ENCODE data around the gene GUCY1A2.

GRCh38 chr11:106787454-106787853 is 230.8 kb downstream of the GUCY1A2 start:
- TF ChIP-seq, protein P1, sequence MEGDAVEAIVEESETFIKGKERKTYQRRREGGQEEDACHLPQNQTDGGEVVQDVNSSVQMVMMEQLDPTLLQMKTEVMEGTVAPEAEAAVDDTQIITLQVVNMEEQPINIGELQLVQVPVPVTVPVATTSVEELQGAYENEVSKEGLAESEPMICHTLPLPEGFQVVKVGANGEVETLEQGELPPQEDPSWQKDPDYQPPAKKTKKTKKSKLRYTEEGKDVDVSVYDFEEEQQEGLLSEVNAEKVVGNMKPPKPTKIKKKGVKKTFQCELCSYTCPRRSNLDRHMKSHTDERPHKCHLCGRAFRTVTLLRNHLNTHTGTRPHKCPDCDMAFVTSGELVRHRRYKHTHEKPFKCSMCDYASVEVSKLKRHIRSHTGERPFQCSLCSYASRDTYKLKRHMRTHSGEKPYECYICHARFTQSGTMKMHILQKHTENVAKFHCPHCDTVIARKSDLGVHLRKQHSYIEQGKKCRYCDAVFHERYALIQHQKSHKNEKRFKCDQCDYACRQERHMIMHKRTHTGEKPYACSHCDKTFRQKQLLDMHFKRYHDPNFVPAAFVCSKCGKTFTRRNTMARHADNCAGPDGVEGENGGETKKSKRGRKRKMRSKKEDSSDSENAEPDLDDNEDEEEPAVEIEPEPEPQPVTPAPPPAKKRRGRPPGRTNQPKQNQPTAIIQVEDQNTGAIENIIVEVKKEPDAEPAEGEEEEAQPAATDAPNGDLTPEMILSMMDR (conservative IDR thresholded peaks at IDR 0.05; ENCODE audit: low read depth, low read length) = no peak
- TF ChIP-seq EZH2 (IDR thresholded peaks at IDR 0.05; ENCODE audit: borderline replicate concordance, low read depth, low read length, poor library complexity, severe bottlenecking) = no peak
